Inferior parietal cortex (tissue), 1 donor: ENCODE measurements around the gene SNTG2.
"Not testable (repeated sequence)": the region's sequence is repeated elsewhere in the genome, so short reads cannot be mapped to it uniquely, and the experiment has no call there.

Experiments used
- DNase-seq: peaks from one replicate; pipeline ENCODE4 v3.0.0-alpha.2; 2016; ENCODE audit errors: extremely low spot score

SNTG2 gene

GRCh38 chr2:1053786-1054185 is 103.1 kb downstream of the SNTG2 start:
- no peak for DNase-seq

- DNase-seq, result no peak
Observed at GRCh38 chr2:1054399-1054798, 103.8 kb downstream of the SNTG2 start.

DNA sequence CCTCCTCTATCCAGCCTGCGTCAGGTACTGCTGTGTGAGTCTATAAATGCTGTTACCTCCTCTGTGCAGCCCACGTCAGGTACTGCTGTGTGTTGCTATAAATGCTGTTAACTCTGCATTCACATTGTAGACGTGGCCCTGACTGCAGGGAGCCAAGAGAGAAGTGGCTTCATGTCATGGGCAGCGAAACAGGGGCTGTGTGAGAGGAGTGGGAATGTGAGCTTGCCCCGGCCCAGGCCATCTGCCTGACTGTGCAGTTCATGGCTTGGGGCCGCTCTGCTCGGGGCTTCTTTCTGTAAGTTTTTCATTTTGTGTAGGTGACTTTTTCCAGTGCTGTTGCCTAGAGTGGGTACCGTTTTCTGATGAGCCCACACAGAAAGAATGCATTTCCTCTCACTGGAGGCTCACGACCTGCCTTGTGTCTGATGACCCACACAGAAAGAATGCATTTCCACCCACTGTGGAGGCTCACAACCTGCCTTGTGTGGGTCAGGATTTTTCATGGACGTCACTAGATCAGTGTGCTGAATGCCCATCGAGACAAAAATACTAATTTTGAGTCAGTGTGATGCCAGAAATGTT is 104.5 kb downstream of the SNTG2 start:
- DNase-seq, result no peak

DNA sequence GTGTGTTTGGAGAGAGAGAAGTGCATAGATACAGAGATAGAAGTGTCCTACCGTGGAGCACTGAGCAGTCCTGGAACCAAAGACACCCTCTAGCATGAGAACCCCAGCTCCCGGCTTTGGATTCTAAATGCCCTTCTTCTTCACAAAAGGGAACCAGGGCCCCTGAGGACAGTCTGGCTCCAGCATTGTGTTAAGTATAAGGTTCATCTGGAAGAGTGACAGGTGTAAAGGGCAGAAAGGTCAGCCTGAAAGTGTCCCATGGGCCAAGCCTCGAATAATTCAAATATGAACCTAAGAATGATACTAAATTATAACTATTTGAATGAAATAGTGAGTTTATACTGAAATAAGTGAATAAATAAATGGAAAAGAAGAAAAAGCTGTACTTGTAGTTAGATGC is 109.7 kb downstream of the SNTG2 start:
- DNase-seq, result no peak

DNA sequence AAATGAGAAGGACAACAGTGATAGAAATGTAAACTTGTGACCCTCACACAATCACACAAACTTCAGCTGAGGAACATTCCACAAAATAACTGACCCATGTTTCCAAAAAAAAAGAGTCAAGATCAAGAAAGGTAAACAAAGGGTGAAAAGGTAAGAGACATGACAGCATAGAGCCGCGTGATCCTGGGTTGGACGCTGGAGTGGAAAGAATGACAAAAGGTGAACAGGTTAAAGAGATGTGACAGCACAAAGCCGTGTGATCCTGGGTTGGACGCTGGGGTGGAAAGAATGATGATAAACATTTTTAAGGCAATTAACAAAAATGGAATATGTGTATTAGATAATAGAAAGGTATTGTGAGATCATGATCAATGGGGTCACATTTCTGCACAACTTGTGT is 110.3 kb downstream of the SNTG2 start:
- DNase-seq, result no peak

GRCh38 chr2:1068241-1068640 is 117.6 kb downstream of the SNTG2 start:
- DNase-seq, result no peak

DNA sequence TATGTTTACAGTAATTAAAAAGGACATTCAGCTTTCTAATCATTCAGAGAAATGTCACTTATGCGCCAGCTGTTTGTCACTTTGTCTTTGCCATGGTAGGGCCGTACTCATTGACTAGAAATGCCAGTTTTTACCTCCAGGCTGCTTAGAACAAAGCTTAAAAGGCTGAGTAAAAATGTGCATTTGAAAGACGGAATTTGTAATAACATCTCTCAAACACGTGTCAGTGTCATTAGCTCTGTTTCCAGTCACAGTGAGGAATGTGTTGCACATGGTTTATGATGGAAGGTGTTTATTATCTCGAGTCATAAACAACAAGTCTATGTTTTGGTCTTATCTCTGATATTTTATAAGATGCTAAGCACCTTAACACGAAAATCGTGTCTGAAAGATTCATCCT is 118.2 kb downstream of the SNTG2 start:
- DNase-seq, result no peak

DNA sequence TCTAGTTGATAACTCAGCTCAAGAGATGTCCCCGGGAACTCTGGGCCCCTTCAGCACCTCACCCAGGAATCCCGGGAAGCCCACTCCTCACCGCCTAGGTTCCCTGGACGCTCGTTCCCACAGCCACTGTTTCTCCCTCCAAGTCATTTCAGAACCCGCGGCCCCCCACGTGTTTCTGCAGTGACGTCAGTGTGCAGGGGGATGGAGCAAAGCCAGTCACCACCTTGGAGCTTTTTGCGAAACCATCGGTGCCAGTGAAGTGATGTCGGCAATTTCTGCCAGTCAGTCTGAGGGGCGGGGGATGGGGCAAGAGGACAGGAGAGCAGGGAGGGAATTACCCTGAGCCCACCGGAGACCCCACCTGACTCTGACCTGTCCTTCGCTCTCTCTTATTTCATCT is 119.2 kb downstream of the SNTG2 start:
- no peak for DNase-seq

DNA sequence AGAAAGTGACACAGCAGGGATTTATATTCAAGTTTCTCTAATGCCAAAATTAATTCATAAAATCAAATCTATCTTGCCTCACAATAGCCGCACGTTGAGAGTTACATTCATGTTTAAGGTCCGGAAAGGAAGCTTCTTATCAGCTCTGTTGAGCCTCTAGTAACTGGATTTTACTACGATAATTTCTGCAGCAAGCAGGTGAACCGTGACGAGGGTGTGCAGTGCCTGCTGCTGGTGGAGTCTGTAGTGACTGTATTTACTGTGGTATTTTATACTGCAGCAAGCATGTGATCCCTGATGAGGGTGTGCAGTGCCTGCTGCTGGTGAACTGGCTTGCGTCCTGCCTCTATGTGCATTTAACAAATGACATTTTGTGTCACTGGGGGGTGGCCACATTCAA is 120.0 kb downstream of the SNTG2 start:
- DNase-seq, result no peak

DNA sequence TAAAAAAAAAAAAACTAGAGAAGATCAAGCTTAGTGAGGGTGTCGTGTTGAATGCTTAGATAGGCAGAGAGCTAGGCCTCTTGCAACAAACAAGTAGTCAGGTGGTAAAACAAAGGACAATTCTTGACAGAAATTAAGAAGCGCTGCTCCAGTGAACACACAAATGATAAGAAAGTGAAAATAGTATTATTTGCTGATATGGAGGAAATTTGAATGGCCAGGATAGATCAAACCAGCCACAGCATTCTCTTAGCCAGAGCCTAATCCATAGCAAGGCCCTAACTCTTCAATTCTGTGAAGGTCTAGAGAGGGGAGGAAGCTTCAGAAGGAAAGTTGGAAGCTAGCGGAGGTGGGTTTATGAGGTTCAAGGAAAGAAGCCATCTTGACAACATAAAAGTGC is 121.0 kb downstream of the SNTG2 start:
- no peak for DNase-seq

GRCh38 chr2:1072250-1072649 is 121.6 kb downstream of the SNTG2 start:
- no peak for DNase-seq

DNA sequence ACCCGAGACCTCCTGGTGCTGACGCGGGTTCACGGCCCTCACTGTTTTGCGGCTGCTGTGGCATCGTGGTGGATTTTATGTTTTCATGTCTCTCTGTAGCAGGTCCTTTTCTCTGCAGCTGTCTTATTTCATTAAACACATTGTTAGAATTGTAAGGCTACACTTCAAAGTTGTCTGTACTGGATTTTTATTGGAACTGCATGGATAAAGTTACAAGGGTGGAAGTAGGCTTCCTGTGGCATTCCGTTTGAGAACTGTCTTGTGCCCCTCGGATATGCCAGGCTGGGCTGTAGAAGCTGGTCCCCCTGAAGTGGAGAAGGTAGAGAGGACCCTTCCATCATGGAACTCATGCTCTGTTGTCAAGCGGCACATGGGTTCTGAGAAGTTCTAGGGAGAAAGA is 127.3 kb downstream of the SNTG2 start:
- DNase-seq, result no peak

DNA sequence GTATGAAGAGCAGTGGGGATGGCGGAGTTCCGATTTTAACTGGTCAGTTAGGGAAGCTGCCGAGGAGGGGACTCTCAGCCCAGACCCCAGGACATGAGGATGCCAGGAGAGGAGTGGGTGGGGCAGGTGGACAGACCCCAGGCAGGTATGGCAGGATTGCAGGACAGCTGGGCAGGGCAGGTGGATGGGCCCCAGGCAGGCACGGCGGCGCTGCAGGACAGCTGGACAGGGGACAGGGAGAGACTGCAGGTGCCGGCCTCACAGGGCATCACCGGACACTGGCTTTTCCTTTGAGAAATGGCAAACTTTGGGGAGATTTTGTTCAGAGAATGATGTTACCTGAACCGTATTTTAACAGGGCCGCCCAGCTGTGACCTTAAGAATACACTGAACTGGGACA is 127.7 kb downstream of the SNTG2 start:
- no peak for DNase-seq

DNA sequence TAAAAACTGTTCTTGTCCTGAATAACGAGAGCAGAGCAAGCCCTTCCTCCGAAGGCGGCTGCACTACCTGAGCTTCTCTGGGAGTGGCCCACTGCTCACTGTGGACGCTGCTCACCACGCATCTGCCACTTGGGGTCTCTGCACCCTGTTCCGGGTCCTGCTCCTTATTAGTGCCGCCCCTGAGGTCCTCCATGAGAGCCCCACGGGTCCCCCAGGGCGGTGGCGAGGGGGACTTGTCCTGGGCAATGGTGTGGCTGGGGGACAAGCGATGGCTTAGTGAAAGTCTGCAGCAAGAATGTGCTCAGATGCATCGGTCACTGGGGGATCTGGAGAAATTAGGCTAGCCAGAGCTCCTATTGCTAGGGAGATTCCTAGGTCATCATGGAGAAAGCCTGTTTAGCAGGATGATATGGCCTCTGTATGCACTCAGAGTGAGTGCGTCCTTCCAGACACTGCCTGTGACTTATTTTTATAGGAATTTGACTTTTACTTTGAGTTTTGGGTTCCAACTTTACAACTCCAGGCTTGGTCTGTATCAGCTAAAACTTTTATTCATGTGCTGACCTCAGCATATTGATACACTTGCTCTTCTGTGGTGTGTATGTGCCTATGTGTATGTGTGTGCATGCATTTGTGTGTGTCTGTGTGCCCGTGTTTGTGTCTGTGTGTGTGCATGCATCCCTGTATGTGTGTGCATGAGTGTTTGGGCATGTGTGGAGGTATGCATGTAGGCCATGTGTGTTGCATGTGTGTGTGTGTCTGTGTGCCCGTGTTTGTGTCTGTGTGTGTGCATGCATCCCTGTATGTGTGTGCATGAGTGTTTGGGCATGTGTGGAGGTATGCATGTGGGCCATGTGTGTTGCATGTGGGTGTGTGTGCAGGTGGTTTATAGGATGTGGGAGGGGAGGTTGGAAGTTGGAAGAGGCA is 129.5 kb downstream of the SNTG2 start:
- DNase-seq, result no peak

DNA sequence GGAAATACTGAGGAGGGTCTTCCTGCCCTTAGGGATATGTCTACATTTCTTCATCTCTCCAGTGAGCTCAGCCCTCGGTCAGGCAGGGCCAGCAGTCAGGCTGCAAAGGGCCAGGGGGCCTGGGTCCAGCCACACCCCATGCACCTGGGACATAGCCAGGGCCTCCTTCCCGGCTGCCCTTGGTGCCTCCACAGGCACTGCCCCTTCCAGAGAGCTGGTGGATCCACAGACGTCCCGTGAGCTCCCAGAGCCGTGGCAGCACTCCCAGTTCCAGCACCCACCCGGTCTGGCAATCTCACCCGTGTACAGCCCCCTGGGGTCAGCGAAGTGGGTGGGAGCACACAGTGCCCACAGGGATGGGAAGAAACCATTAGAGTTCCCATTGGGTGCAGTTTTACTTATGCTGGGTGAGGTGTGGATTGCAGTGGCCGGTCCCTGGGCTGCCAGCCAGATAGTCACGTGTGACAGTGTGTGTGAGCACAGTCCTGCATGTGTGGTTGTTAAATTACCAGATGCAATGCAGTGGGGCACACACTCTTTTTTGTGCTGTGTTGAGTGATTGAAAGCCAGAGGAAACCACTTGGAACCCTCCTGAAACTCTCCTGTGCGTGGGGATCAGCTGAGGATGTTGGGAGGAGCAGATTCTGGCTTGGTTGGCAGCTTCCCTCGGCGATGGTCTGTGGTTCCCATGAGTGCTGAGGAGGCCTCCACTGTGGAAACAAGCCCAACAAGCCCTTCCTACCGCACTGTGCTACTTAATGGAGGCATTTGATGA is 131.0 kb downstream of the SNTG2 start:
- no peak for DNase-seq

GRCh38 chr2:1082456-1083205 is 132.0 kb downstream of the SNTG2 start:
- DNase-seq, result no peak

GRCh38 chr2:1088192-1088860 is 137.7 kb downstream of the SNTG2 start:
- DNase-seq, result no peak

DNA sequence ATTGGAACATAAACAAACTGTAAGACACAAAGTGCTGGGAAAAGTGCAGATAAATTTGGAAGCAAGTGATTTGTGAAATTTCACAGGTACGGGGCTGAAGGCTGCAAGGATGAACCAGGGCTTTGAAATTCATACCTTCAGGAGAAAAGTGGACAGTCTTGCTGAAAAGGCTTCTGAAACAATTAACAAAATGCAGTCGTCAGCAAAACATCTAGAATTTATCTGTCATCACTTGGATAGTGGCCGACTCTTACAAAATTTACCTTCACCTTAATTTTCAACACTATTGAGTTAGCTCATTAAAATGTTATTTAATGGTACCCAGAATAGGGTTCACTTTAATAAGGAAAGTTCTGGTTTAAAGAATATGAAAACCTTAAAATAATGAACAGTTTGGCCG is 138.3 kb downstream of the SNTG2 start:
- no peak for DNase-seq

- DNase-seq, result no peak
Observed at GRCh38 chr2:1091895-1092585, 141.4 kb downstream of the SNTG2 start.

DNA sequence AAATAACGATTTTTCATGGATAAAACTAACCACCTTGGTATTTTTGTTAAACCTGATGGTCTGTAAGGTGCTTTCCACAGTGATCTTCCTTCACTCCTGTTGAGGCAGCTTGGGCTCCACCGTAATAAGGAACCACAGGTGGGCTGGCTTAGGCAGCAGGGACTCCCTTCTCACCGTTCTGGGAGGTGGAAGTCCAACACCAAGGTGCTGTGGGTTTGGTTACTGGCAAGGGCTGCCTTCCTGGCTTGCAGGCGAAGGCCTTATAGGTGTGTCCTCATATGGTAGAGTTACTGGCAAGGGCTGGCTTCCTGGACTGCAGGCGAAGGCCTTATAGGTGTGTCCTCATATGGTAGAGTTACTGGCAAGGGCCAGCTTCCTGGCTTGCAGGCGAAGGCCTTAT is 143.0 kb downstream of the SNTG2 start:
- DNase-seq, result not testable (repeated sequence)

DNA sequence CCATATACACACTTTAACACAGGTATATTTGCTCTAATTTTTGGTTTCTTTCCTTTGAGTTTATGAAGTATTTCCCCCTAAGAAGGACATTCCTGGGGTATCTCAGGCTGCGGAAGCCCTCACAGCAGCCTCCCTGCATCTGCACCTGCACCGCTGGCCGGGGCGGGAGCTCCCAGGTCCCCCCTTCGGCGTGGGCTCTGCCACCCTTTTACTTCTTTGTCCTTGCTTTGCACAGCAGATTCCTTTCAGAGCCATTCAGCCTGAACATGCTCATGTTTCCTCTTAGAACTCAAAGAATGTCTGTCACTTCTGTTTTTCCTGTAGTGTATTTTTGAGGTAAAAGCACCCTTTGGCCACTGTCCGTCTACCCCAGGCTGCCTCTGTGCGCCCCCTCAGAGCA is 146.5 kb downstream of the SNTG2 start:
- DNase-seq, result no peak
